ENCODE measurements around the gene RSKR.

The RSKR gene

GRCh38 chr17:28624148-28624547 lies 10.2 kb upstream of the RSKR start:
- no peaks in the 10 kb centered on the region for H3K4me1 ChIP-seq (ENCODE audit: control insufficient read depth in 2 of 2, insufficient read depth in 2 of 2, low read length in 2 of 2)
- no peak overlapping the region for H3K4me3 ChIP-seq (ENCODE audit: low read length in 2 of 2)
- peaks cover 71 to 73% of the 10 kb centered on the region in 2 donors for H3K36me3 ChIP-seq (ENCODE audit: control insufficient read depth in 2 of 2, insufficient read depth in 2 of 2, low read length in 2 of 2)
- H3K27ac ChIP-seq (ENCODE audit: low read depth in 2 of 2, low read length in 2 of 2): no peak overlapping the region
- H3K27me3 ChIP-seq (ENCODE audit: control insufficient read depth in 2 of 2, insufficient read depth in 2 of 2, low read length in 2 of 2): no peaks in the 10 kb centered on the region
- H3K9me3 ChIP-seq (ENCODE audit: control insufficient read depth in 2 of 2, low read length in 2 of 2): no peaks in the 10 kb centered on the region
- H3K9ac ChIP-seq (ENCODE audit: low read depth in 1 of 2, low read length in 2 of 2): no peak overlapping the region

- H3K9ac ChIP-seq (ENCODE audit: low read depth in 1 of 2, low read length in 2 of 2): no peak overlapping the region
- no peaks in the 10 kb centered on the region for H3K27me3 ChIP-seq (ENCODE audit: control insufficient read depth in 2 of 2, insufficient read depth in 2 of 2, low read length in 2 of 2)
- no peaks in the 10 kb centered on the region for H3K9me3 ChIP-seq (ENCODE audit: control insufficient read depth in 2 of 2, low read length in 2 of 2)
- peaks cover 74 to 77% of the 10 kb centered on the region in 2 donors for H3K36me3 ChIP-seq (ENCODE audit: control insufficient read depth in 2 of 2, insufficient read depth in 2 of 2, low read length in 2 of 2)
- no peak overlapping the region for H3K27ac ChIP-seq (ENCODE audit: low read depth in 2 of 2, low read length in 2 of 2)
- no peak overlapping the region for H3K4me3 ChIP-seq (ENCODE audit: low read length in 2 of 2)
- H3K4me1 ChIP-seq (ENCODE audit: control insufficient read depth in 2 of 2, insufficient read depth in 2 of 2, low read length in 2 of 2): no peaks in the 10 kb centered on the region
Measured at GRCh38 chr17:28623696-28624095, 9.7 kb upstream of the RSKR start.

GRCh38 chr17:28622186-28622585 lies 8.2 kb upstream of the RSKR start:
- Histone ChIP-seq H3K36me3 (ENCODE audit: control insufficient read depth in 2 of 2, insufficient read depth in 2 of 2, low read length in 2 of 2) (peaks cover 79 to 80% of the 10 kb centered on the region in 2 donors), H3K27me3 (ENCODE audit: control insufficient read depth in 2 of 2, insufficient read depth in 2 of 2, low read length in 2 of 2) (no peaks in the 10 kb centered on the region), H3K4me3 (ENCODE audit: low read length in 2 of 2) (no peak overlapping the region), H3K27ac (ENCODE audit: low read depth in 2 of 2, low read length in 2 of 2) (no peak overlapping the region), H3K9me3 (ENCODE audit: control insufficient read depth in 2 of 2, low read length in 2 of 2) (no peaks in the 10 kb centered on the region), H3K9ac (ENCODE audit: low read depth in 1 of 2, low read length in 2 of 2) (no peak overlapping the region), H3K4me1 (ENCODE audit: control insufficient read depth in 2 of 2, insufficient read depth in 2 of 2, low read length in 2 of 2) (no peaks in the 10 kb centered on the region)

GRCh38 chr17:28620010-28620409 lies 6.0 kb upstream of the RSKR start:
- H3K27me3 ChIP-seq (ENCODE audit: control insufficient read depth in 2 of 2, insufficient read depth in 2 of 2, low read length in 2 of 2): no peaks in the 10 kb centered on the region
- no peaks in the 10 kb centered on the region for H3K9me3 ChIP-seq (ENCODE audit: control insufficient read depth in 2 of 2, low read length in 2 of 2)
- H3K4me1 ChIP-seq (ENCODE audit: control insufficient read depth in 2 of 2, insufficient read depth in 2 of 2, low read length in 2 of 2): no peaks in the 10 kb centered on the region
- no peak overlapping the region for H3K4me3 ChIP-seq (ENCODE audit: low read length in 2 of 2)
- no peak overlapping the region for H3K9ac ChIP-seq (ENCODE audit: low read depth in 1 of 2, low read length in 2 of 2)
- peaks cover 89 to 90% of the 10 kb centered on the region in 2 donors for H3K36me3 ChIP-seq (ENCODE audit: control insufficient read depth in 2 of 2, insufficient read depth in 2 of 2, low read length in 2 of 2)
- no peak overlapping the region for H3K27ac ChIP-seq (ENCODE audit: low read depth in 2 of 2, low read length in 2 of 2)

GRCh38 chr17:28618464-28618863 lies 4.5 kb upstream of the RSKR start:
- Histone ChIP-seq H3K9me3 (ENCODE audit: control insufficient read depth in 2 of 2, low read length in 2 of 2) (no peaks in the 10 kb centered on the region), H3K27me3 (ENCODE audit: control insufficient read depth in 2 of 2, insufficient read depth in 2 of 2, low read length in 2 of 2) (no peaks in the 10 kb centered on the region), H3K4me3 (ENCODE audit: low read length in 2 of 2) (no peak overlapping the region), H3K27ac (ENCODE audit: low read depth in 2 of 2, low read length in 2 of 2) (no peak overlapping the region), H3K4me1 (ENCODE audit: control insufficient read depth in 2 of 2, insufficient read depth in 2 of 2, low read length in 2 of 2) (no peaks in the 10 kb centered on the region), H3K36me3 (ENCODE audit: control insufficient read depth in 2 of 2, insufficient read depth in 2 of 2, low read length in 2 of 2) (peaks cover 86% of the 10 kb centered on the region in 2 donors), H3K9ac (ENCODE audit: low read depth in 1 of 2, low read length in 2 of 2) (no peak overlapping the region)

GRCh38 chr17:28616281-28616680 lies 2.3 kb upstream of the RSKR start:
- H3K36me3 ChIP-seq (ENCODE audit: control insufficient read depth in 2 of 2, insufficient read depth in 2 of 2, low read length in 2 of 2): peaks cover 65 to 70% of the 10 kb centered on the region in 2 donors
- no peaks in the 10 kb centered on the region for H3K9me3 ChIP-seq (ENCODE audit: control insufficient read depth in 2 of 2, low read length in 2 of 2)
- H3K27me3 ChIP-seq (ENCODE audit: control insufficient read depth in 2 of 2, insufficient read depth in 2 of 2, low read length in 2 of 2): no peaks in the 10 kb centered on the region
- H3K4me1 ChIP-seq (ENCODE audit: control insufficient read depth in 2 of 2, insufficient read depth in 2 of 2, low read length in 2 of 2): peaks cover 0 to 3% of the 10 kb centered on the region in 2 donors
- no peak overlapping the region for H3K9ac ChIP-seq (ENCODE audit: low read depth in 1 of 2, low read length in 2 of 2)
- no peak overlapping the region for H3K27ac ChIP-seq (ENCODE audit: low read depth in 2 of 2, low read length in 2 of 2)
- no peak overlapping the region for H3K4me3 ChIP-seq (ENCODE audit: low read length in 2 of 2)

GRCh38 chr17:28615260-28615940 lies 1.4 kb upstream of the RSKR start:
- Histone ChIP-seq H3K4me3 (ENCODE audit: low read length in 2 of 2) (no peak overlapping the region), H3K27me3 (ENCODE audit: control insufficient read depth in 2 of 2, insufficient read depth in 2 of 2, low read length in 2 of 2) (no peaks in the 10 kb centered on the region), H3K27ac (ENCODE audit: low read depth in 2 of 2, low read length in 2 of 2) (no peak overlapping the region), H3K36me3 (ENCODE audit: control insufficient read depth in 2 of 2, insufficient read depth in 2 of 2, low read length in 2 of 2) (peaks cover 56 to 62% of the 10 kb centered on the region in 2 donors), H3K9ac (ENCODE audit: low read depth in 1 of 2, low read length in 2 of 2) (no peak overlapping the region), H3K4me1 (ENCODE audit: control insufficient read depth in 2 of 2, insufficient read depth in 2 of 2, low read length in 2 of 2) (peaks cover 0 to 8% of the 10 kb centered on the region in 2 donors), H3K9me3 (ENCODE audit: control insufficient read depth in 2 of 2, low read length in 2 of 2) (no peaks in the 10 kb centered on the region)

- Histone ChIP-seq H3K9ac (ENCODE audit: low read depth in 1 of 2, low read length in 2 of 2) (no peak overlapping the region), H3K9me3 (ENCODE audit: control insufficient read depth in 2 of 2, low read length in 2 of 2) (no peaks in the 10 kb centered on the region), H3K4me1 (ENCODE audit: control insufficient read depth in 2 of 2, insufficient read depth in 2 of 2, low read length in 2 of 2) (peaks cover 0 to 12% of the 10 kb centered on the region in 2 donors), H3K27ac (ENCODE audit: low read depth in 2 of 2, low read length in 2 of 2) (no peak overlapping the region), H3K27me3 (ENCODE audit: control insufficient read depth in 2 of 2, insufficient read depth in 2 of 2, low read length in 2 of 2) (no peaks in the 10 kb centered on the region), H3K4me3 (ENCODE audit: low read length in 2 of 2) (no peak overlapping the region), H3K36me3 (ENCODE audit: control insufficient read depth in 2 of 2, insufficient read depth in 2 of 2, low read length in 2 of 2) (peaks cover 36 to 41% of the 10 kb centered on the region in 2 donors)
Measured at GRCh38 chr17:28612936-28613872, 781 bp downstream of the RSKR start.

GRCh38 chr17:28612531-28612930 lies 1.5 kb downstream of the RSKR start:
- no peak overlapping the region for H3K9ac ChIP-seq (ENCODE audit: low read depth in 1 of 2, low read length in 2 of 2)
- no peaks in the 10 kb centered on the region for H3K27me3 ChIP-seq (ENCODE audit: control insufficient read depth in 2 of 2, insufficient read depth in 2 of 2, low read length in 2 of 2)
- no peak overlapping the region for H3K27ac ChIP-seq (ENCODE audit: low read depth in 2 of 2, low read length in 2 of 2)
- no peak overlapping the region for H3K4me3 ChIP-seq (ENCODE audit: low read length in 2 of 2)
- no peaks in the 10 kb centered on the region for H3K9me3 ChIP-seq (ENCODE audit: control insufficient read depth in 2 of 2, low read length in 2 of 2)
- H3K36me3 ChIP-seq (ENCODE audit: control insufficient read depth in 2 of 2, insufficient read depth in 2 of 2, low read length in 2 of 2): peaks cover 34 to 39% of the 10 kb centered on the region in 2 donors
- peaks cover 0 to 12% of the 10 kb centered on the region in 2 donors for H3K4me1 ChIP-seq (ENCODE audit: control insufficient read depth in 2 of 2, insufficient read depth in 2 of 2, low read length in 2 of 2)

GRCh38 chr17:28610376-28610775 lies 3.6 kb downstream of the RSKR start:
- no peak overlapping the region for H3K4me3 ChIP-seq (ENCODE audit: low read length in 2 of 2)
- H3K9me3 ChIP-seq (ENCODE audit: control insufficient read depth in 2 of 2, low read length in 2 of 2): no peaks in the 10 kb centered on the region
- H3K36me3 ChIP-seq (ENCODE audit: control insufficient read depth in 2 of 2, insufficient read depth in 2 of 2, low read length in 2 of 2): peaks cover 12 to 18% of the 10 kb centered on the region in 2 donors
- no peak overlapping the region for H3K9ac ChIP-seq (ENCODE audit: low read depth in 1 of 2, low read length in 2 of 2)
- H3K27ac ChIP-seq (ENCODE audit: low read depth in 2 of 2, low read length in 2 of 2): peak overlapping the region in 1 of 2 donors; percentile 51
- no peaks in the 10 kb centered on the region for H3K27me3 ChIP-seq (ENCODE audit: control insufficient read depth in 2 of 2, insufficient read depth in 2 of 2, low read length in 2 of 2)
- peaks cover 0 to 12% of the 10 kb centered on the region in 2 donors for H3K4me1 ChIP-seq (ENCODE audit: control insufficient read depth in 2 of 2, insufficient read depth in 2 of 2, low read length in 2 of 2)

Data from mucosa of rectum (tissue), 2 donors.